NCI-H524 (cell line): ENCODE data around the gene RTP5.
A peak's percentile ranks its signal among the peaks of the same experiment; 100 is the strongest.

ENCODE experiments used
- DNase-seq, 2 experiments: peaks; one replicate each; lab custom pipeline; 2025; lab: John Stamatoyannopoulos, UW

The RTP5 gene

DNA sequence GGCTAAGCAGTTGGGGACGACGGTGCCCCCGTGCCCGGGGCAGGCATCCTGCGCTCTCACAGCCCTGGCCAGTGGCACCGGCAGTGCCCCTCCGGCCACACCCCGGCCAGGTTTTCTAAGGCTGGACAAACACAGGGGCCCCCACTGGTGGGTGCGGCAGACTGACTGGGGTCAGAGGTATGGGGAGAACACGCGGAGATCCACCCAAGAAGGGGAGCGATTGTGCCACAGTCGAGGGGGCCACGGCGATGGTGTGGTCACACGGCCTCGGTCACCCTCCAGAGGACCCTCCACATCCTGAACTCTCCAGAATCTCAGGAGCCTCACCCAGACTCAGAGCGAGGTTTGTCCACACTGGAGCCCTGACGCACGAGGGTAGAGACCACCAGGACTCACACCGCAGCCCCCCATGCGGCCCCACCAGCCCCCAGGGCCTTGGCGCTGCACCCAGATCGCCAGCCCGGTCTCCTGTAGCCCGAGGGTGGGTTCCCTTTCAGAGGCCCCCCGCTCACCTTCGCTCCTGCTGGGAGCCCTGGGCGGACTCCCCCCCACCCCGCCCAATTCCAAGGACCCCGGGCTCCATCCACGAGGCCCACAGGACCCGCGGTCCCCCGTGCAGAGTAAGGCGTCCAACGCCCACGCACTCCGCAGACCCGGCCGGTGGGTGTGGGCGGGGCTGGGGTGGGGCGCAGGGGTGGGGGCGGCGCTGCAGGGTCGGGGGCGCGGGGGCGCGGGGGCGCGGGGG lies 26.0 kb upstream of the RTP5 start:
- DNase-seq: no peak

DNA sequence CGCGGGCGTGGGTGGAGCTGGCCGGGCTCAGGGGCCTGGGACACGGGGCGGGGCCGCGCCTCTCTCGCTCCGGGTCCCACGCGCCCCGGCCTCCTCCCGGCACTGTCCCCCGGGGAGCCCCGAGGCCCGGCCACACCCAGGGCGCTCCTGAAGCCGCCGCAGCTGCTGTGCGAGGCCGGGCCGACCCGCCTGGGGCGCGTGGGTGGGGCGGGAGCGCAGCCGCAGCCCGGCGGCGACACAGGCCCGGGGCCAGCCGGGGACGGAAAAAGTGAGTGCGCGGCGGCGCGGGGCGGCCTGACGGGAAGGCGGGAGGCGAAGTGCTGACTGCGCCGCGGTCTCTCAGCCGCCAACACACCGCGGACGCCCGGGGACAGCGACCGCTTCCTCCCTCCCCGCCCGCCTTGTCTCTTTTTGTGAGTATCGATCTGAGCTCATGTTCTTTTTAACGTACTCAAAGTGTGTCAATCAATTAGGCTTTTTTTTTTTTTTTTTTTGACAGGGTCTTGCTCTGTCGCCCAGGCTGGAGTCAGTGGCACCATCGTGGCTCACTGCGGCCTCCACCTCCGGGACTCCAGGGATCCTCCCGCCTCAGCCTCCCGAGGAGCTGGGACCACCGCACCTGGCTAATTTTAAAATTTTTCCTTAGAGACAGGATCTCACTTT lies 25.3 kb upstream of the RTP5 start:
- peak; percentile 6 to 18 for DNase-seq

DNA sequence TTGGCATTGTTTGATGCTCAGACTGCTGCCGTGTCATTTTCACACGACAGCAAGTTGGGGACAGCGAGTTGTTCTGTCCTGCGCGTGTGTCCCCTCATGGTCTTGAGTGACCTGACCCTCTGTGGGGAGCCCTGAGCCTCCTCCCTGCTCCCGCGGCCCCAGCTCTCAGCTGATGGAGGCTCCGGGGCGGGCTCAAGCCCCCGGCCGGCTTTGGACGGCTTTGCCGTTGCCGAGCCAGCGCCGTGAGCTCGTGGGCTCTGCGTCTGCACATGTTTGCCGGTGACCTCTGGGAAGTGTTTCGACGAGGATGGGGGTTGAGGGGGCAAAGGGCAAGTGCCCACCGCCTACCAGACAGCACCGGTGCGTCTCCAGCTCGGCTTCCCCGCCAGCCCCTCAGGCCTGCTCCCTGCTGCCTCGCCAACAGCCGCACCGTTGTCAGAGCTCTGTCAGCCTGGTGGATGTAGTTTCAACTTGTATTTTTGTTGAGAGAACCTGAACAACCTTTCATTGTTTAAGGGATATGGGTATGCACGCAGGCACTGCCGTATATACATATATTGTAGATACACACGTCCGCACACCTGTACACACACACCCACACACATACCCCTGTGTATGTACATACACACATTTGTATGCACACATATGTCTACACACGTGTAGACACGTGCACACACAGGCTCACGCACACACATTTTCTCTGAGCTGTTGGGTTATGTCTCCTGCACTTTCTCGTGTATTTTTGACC lies 24.5 kb upstream of the RTP5 start:
- DNase-seq: no peak

DNA sequence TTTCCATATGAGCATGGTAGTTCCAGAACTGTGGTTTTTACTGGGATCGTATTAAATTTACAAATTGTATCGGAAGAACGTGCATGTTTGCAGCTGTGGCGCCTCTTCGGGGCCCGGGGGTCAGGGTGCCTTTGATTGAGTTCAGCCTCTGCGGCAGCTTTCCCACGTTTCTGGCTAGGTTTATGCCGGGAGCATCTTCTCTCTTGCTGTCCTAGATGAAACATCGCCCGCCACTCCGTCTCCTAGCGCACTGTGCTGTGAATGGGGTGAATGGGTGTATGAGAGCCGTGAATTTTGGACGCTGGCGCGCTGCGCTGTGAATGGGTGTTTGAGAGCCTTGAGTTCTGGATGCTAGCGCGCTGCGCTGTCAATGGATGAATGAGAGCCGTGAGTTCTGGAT lies 23.1 kb upstream of the RTP5 start:
- no peak for DNase-seq

DNA sequence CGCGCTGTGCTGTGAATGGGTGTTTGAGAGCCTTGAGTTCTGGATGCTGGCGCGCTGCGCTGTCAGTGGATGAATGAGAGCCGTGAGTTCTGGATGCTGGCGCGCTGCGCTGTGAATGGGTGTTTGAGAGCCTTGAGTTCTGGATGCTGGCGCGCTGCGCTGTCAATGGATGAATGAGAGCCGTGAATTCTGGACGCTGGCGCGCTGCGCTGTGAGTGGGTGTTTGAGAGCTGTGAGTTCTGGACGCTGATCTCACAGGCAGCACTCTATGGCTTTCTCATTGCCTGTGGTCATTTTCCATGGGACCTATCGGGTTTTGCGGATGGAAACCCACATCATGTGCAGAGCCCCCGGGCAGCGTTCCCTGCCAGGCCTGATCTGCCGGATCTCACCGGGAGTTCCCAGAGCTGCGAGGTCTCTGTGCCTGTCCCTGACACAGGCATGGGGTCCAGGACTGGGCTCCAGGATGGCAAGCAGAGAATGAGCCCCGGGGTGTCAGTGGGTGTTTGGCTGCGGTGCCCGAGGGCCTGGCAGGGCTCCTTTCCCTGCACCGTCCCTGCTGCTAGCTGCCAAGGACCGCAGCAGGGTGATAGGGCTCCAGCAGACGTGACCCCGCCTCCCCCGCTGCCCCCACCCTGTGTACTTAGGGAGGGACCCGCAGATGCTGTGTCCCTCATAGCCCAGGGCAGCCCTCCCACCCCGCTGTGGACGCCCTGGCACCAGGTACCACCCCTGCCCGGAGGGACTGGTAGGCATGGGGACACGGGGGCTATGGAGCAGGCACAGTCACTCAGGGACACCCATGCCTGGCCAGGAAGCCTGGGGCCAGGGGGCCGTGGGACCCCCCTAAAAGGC lies 20.5 kb upstream of the RTP5 start:
- DNase-seq: no peak

DNA sequence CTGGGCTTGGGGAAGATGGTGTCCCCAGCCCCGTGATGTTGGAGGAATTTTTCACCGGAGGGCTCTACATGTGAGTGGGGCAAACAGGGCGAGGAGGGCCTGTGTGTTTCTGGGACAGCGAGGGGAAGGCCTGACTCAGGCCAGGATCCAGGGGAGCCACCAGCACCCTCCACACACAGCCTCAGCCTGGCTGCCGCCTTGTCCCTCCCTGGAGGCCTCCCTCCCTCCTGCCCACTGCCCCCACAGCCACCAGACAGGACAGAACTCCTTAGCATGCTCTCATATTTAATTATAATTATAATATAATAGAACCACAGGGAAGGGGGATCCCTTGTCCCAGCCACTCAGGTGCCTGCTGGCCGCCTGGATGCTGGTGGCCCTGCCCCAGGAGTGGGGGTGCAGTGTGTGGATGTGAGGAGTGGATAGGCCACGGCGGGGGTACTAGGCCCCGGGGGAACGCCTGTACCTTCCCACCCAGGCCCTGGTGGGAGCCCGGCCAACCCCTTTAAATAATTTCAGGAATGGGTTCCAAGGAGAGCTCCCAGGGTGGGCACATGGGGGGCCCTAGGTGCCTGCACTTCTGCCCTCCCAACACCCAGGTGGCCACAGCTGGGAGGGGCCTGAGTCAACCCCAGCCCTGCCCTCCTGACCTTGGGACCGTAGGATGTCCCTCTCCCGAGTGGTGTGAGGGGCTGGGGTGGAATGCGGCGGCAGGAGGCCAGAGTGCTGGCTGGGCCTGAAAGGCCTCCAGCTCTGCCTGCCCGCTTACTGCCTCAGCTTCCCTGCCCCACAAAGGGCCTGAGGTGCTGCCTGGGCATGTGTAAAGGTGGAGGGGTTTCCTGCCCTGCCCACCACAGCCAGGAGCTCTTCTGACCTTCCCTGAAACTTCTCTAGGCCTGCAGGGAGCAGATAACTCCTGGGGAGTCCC lies 19.6 kb upstream of the RTP5 start:
- DNase-seq: no peak

DNA sequence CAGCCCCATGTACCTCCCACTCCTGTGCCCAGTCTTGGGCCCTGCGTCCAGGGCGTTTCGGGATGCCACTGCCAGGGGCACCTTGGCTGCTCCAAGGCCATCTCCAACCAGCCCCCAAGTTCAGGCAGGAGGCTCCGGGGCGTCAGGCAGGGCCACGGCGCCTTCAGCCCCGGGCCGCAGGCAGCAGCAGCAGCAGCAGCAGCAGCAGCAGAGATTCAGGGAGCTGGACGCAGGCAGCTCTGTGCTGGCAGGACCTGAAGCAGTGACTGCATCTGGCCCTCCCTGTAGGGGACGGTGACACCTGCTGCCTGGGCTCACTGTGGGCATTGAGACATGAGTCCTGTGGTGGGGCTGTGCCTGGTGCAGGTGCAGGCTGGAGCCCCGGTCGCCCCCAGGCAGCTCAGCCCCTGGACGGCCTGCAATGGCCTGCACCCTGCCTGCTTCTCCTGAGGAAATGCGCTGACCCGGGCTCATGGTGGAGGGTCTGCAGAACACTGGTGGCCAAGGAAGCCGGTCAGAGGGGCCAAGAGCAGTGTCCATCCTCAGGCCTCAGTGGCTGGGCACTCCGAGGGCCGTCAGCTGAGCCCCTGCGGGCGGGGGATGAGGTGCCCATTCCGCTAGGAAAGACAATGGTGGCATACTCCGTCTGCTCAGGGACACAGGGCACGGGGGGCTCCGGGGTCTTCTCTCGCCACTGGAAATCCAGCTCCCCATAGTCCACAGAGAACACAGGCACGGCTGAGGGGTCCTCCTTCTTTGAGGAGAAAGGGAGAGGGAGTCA lies 18.8 kb upstream of the RTP5 start:
- no peak for DNase-seq

DNA sequence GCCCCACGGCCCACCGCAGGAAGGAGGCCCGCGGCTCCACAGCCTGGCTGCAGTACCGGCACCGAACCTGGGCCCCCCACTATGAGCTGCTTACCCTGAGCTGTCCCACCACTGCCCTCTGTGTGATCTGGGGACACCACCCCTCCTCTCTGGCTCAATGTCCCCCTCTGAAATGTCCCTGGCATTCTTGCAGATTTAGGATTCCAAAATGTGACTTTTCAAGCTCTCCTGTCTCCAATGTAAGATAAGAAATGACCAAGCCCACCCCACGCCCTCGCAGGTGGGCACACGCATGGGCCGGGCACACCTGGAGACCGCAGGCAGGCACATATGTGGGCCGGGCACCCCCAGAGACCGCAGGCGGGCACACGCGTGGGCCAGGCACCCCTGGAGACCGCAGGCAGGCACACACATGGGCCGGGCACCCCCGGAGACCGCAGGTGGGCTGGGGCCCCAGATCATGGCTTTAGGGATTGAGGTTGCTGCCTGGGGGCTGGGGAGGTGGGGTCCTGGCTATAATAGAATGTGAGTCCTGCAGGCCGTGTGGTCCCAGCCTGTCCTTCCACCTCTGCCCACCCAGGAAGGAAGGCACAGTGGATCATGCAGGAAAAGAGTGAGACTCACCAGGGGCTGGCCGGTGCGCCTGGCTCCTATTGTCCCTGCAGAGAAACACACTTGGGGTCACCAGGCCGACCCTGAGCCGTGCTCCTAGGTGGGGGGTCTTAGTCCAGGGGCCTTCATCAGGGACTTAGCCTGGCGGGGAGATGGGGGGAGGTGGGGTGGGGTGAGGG lies 18.0 kb upstream of the RTP5 start:
- DNase-seq: no peak

DNA sequence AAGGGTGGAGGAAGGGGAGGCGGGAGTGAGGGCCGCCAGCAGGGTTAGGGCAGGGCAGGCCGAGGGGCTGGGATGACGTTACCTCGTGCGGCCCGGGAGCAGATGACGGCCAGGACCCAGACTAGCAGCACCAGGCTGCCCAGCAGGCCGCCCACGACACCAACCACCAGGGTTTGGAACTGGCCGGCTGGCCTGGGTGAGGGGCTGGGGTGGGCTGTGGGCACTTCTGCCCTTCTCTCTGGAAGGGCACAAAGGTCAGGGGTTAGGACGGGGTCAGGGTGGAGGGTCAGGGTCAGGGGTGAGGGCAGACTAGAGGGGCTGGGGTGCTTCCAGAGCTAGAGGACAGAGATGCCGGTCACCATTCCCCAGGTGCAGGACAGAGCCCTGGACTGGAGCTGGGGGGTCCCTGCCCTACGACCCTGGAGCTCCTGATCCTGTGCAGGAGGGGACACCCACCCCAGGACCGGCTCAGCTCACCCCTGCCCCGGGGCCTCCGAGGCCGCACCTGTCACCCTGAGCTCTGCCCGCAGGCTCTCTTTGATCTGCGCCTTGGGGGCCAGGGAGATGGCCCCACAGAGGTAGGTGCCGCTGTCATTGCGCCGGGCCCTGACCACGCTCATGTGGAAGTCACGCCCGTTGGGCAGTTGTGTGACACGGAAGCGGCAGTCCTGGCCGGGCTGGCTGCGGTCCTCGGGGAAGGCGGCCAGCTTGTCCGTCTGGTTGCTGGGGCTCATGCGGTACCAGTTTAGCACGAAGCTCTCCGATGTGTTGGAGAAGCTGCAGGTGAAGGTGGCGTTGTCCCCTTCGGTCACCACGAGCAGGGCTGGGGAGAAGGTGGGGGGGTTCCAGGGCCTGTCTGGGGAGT lies 17.2 kb upstream of the RTP5 start:
- DNase-seq: no peak

DNA sequence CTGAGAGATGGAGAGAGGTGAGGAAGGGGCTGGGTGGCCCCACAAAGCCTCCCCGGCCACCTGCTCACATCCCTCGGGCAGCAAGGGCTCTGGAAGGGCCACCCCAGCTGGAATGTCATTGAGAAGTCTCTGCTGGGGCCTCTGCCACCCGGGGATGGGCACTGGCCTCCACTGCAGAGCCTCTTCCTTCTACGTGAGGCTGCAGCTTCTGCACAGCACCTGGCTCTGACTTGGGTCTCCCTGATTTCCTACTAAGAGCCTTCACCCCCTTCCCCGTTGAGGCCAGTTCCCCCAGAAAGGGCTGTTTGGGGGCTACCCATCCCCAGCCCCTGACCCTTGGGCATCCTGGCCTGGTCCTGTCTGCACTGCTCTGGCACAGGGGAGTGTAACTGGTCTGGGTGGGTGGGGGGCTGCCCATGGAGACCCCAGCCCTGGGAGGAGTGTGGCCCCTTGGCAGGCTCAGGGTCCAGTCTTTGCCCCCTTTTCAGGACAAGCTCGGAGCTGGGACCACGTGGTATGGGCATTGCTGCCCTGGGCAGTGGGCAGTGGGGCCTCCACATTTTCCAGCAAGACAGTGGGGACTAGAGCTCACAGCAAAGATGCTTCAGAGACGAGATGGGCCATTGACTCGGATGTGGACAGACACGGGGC lies 16.4 kb upstream of the RTP5 start:
- no peak for DNase-seq

DNA sequence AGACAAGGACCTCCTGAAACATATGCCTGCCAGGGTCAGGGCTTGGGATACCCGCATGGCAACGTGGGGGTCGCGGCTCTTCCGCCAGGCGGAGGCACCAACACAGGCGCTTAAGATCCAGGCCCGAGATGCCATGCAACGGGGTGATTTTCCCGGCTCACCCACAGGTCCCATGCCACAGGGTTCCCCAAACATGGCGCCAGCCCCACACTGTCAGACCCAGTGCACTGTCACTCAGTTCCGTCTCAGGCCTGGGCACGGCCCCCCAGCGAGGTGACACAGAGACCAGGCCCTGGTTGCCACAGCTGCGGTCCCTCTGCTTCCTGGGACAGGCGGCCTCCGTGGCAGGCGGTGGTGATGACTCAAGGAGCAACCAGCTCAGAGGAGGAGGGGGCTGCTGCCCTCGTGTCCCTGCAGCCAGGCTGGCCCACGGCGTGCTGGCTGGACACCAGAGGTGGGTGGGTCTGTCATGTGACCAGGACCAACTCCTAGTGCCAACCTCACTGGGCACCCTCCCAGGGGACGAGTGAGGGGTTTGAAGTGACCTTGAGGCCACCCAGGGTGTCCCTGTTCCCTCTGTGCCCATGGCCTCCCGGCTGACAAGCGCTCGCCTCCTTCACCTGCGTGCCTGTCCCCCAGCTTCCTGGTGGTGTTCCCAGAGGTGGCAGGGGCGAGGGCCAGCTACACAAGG lies 15.7 kb upstream of the RTP5 start:
- DNase-seq: no peak

DNA sequence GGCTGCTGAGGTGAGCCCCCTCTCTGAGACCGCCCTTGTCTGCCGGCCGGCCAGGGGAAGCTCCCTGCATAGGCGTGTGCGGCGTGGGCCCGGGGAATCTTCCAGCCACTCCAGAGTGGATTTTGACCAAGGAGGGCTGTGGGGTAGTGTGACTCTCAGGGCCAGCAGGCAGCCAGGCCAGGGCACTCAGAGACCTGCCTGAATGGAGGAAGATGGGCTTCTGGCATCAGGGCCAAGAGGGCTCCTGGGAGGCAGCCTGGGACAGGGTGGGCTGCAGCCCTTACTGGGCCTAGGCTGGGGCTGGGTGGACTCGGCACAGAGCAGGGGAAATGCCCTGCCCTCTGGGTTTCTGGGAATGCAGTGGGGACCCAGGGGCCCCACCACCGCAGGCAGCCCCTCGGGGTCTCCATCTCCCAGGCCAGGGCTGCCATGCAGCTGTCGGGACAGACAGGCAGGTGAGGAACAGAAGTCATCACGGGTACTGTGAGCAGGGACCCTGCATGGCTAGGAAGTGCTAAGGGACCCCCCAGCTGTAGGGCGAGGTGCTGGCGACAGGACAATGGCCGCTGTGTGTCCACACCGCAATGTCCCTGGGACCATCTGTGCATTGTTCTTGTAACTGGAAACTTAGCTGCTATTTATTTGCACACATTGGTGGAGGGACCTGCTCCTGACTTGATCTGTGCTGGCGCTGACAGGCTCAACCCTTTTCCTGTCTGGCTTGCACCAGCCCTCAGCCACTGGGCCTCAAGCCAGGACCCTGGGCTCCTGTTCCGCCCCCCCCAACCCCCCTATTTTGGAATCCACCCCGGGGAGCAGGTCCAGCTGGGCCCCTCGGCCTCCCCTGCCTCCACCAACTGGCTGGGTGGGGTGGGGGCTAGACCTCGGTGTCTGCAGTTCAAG lies 14.9 kb upstream of the RTP5 start:
- DNase-seq: no peak

DNA sequence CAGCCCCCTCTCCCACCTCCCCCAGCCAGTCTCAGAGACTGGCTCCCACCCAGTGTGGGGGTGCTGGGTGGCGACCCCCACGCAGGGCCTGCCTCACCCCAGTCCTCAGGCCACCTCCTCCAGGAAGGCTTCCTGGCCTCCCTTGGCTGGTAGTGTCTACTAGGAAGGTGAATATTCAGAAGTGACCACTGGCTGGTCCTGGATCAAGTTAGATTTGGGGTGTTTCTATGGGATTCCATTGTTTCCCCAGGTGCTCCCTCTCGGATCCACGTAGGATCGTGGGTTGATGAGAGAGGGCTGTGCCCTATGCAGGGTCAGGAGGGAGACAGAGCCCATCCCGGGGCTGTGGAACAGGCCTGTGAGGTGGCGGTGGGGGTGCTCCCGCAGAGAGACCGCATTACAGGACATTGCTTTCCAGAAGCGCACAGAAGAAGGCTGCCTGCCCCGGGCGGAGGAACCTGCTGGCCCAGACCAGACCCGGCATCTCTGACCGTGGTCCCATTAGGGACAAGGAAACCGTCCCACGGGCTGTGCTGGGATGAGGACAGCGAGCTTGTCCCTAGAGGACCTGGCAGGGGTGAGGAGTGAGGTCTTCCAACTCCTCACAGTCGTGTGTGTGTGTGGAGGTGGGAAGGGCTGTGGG lies 14.2 kb upstream of the RTP5 start:
- DNase-seq: no peak

DNA sequence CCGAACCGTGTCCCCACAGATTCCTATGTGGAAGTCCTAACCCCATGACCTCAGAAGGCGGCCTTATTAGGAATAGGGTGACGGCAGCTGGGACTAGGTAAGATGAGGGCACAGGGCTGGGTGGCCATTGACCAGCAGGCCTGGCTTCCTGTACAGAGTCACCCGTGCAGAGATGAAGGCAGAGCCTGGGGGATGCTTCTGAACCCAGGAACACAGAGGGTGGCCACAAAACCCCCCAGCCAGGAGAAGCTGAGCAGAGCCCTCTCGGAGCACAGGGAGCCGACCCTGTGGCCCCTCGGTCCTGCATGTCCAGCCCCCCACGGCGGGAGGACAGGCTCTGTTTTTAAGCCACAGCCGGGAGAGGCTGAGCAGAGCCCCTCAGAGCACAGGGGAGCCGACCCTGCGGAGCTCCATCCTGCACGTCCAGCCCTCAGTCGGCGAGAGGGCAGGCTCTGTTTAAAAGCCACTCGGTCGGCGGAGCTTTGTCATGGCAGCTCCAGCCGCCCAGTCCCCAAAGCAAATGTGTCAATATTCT lies 13.6 kb upstream of the RTP5 start:
- DNase-seq: no peak

DNA sequence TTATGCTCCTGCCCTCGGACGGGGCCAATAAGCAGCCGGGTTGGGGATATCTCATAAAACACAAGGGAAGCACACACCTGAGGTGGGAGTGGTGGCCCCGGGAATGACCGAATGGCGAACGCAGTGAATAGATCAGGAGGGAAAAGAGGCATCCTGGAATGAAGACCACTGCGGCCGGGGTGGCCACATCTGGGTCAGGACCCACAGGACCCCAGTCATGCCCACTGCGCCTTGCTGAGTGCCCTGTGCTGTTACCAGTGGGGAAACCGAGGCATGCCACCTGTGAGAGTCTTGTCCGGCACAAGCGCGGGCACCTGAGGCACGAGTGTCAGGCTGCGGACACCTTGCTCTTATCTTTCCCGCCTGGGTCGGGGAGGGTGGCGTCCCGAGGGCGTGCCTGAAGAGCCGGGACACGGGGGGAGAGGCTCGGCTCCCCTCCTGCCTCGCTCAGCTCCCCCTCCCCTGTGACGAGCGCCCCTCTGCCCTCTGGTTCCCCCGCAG lies 12.4 kb upstream of the RTP5 start:
- DNase-seq: no peak
